PC-3 (cell line): Measurements from ENCODE around the gene BUD13. TPM values are rescaled to one million over a fixed set of nuclear protein-coding genes. Genes with fewer than 3 reads are reported as not detected.
A peak's percentile ranks its signal among the peaks of the same experiment; 100 is the strongest.

Experiments used
- ATAC-seq: fragments of 200-7000 bp; cut with Tn5 transposase; 2 replicates; pipeline ENCODE4 v1.9.1; 2020; ENCODE audit warnings: mild to moderate bottlenecking, moderate library complexity
- BruUV-seq: library from RNA; stranded (reverse); fragments of 400-500 nt; replicated peaks from 2 replicates; lab custom pipeline; 2021; lab: Mats Ljungman, UMichigan
- CTCF ChIA-PET: fragments of 300-600 bp; sonication (Branson Sonifier 250); formaldehyde crosslinking; loops from one replicate; lab custom pipeline; 2022; ENCODE audit warnings: antibody characterized with exemption; lab: Charles Lee
- POLR2A ChIA-PET: fragments of 300-600 bp; sonication (Branson Sonifier 250); formaldehyde crosslinking; loops from one replicate; lab custom pipeline; 2022; ENCODE audit warnings: antibody characterized with exemption; ENCODE audit not compliant: unreplicated experiment; lab: Charles Lee
- DNase-seq: peaks from one replicate; pipeline ENCODE4 v3.0.0-alpha.2; 2015
- H2AFZ ChIP-seq: fragments of 300-600 bp; sonication (generic); 2 replicates; pipeline ENCODE4 v1.6.0; 2016; ENCODE audit warnings: antibody characterized with exemption, low read length
- H3F3A ChIP-seq: fragments of 300-600 bp; sonication (generic); one replicate; pipeline ENCODE4 v1.6.0; 2017; ENCODE audit warnings: antibody characterized with exemption, low read length, control low read depth, mild to moderate bottlenecking; ENCODE audit not compliant: unreplicated experiment
- H3K27ac ChIP-seq: fragments of 300-600 bp; sonication (generic); 2 replicates; pipeline ENCODE4 v1.5.1; 2016; ENCODE audit warnings: mild to moderate bottlenecking, low read length
- H3K27me3 ChIP-seq: fragments of 300-600 bp; sonication (generic); 2 replicates; pipeline ENCODE4 v1.6.1; 2016; ENCODE audit warnings: low read length, mixed read lengths
- H3K36me3 ChIP-seq: fragments of 300-600 bp; sonication (generic); 2 replicates; pipeline ENCODE4 v1.6.1; 2016; ENCODE audit warnings: low read depth, mixed run types, low read length, mixed read lengths
- H3K4me1 ChIP-seq: fragments of 300-600 bp; sonication (generic); 2 replicates; pipeline ENCODE4 v1.5.1; 2016; ENCODE audit warnings: low read length; ENCODE audit not compliant: insufficient read depth
- H3K4me2 ChIP-seq: fragments of 300-600 bp; sonication (generic); 2 replicates; pipeline ENCODE4 v1.6.0; 2016; ENCODE audit warnings: low read length
- H3K4me3 ChIP-seq: fragments of 300-600 bp; sonication (generic); 2 replicates; pipeline ENCODE4 v1.5.1; 2016; ENCODE audit warnings: mild to moderate bottlenecking, low read length, mixed read lengths
- H3K79me2 ChIP-seq: fragments of 300-600 bp; sonication (generic); 2 replicates; pipeline ENCODE4 v1.6.1; 2017; ENCODE audit warnings: low read length, mixed read lengths
- H3K9ac ChIP-seq: fragments of 300-600 bp; sonication (generic); 2 replicates; pipeline ENCODE4 v1.6.0; 2016; ENCODE audit warnings: mild to moderate bottlenecking, low read length
- H3K9me2 ChIP-seq: fragments of 300-600 bp; sonication (generic); replicated peaks from 2 replicates; pipeline ENCODE4 v1.6.1; 2016; ENCODE audit warnings: mixed run types, low read length, mixed read lengths
- H3K9me3 ChIP-seq: fragments of 300-600 bp; sonication (generic); 2 replicates; pipeline ENCODE4 v1.6.1; 2016; ENCODE audit warnings: low read length, mixed read lengths
- H4K20me1 ChIP-seq: fragments of 300-600 bp; sonication (generic); 2 replicates; pipeline ENCODE4 v1.6.1; 2016; ENCODE audit warnings: low read length, mixed read lengths
- CTCF ChIP-seq: fragments of 300-600 bp; sonication (generic); conservative IDR thresholded peaks from 2 replicates; pipeline ENCODE4 v1.5.1; 2017; ENCODE audit warnings: antibody characterized with exemption, low read depth, mild to moderate bottlenecking, low read length
- EZH2 ChIP-seq: fragments of 300-600 bp; sonication (generic); IDR thresholded peaks from one replicate; pipeline ENCODE4 v1.6.1; 2017; ENCODE audit warnings: antibody characterized with exemption, mild to moderate bottlenecking, low read length; ENCODE audit not compliant: unreplicated experiment
- EZH2phosphoT487 ChIP-seq: fragments of 300-600 bp; sonication (generic); IDR thresholded peaks from 2 replicates; pipeline ENCODE4 v1.6.1; 2018; ENCODE audit warnings: mild to moderate bottlenecking, antibody characterized with exemption, low read length, borderline replicate concordance
- intact Hi-C: fragments of 100-400 bp; cut with micrococcal nuclease; formaldehyde crosslinking; loops from 2 replicates; pipeline ENCODE4 v1.9.0; 2023
- total RNA-seq: library from RNA; depleted of rRNA; stranded (reverse); fragments of >200 nt; gene quantifications from 2 replicates; pipeline ENCODE4 v1.2.3, GENCODE V29; 2014

The BUD13 gene
- total RNA-seq, 1 experiment from 2014 or later = 28.9 TPM

DNA sequence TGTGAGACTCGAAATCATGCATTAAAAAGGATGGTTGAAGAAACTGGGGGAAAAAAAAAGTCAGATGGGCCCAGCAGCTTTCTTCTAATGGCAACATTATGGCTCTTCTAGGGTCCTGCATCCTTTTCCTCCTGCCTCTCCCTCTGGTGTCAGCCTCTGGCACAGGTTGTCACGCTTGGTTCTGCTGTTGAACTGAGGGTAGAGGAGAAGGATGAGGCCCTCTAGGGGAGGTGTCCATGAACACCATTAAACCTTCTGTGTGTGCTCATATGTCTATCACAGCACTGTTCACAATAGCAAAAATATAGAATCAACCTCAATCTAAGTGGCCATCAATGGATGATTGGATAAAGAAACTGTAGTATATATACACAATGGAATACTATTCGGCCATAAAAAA, 36.0 kb downstream of the BUD13 start:
- Histone ChIP-seq H3K79me2 (no peaks in the 10 kb centered on the region), H3K4me2 (no peak overlapping the region), H3K4me3 (no peak overlapping the region), H3K9me2 (no peaks in the 10 kb centered on the region), H3K4me1 (no peaks in the 10 kb centered on the region), H3F3A (no peaks in the 10 kb centered on the region), H2AFZ (no peak overlapping the region), H4K20me1 (no peaks in the 10 kb centered on the region), H3K27me3 (no peaks in the 10 kb centered on the region), H3K9me3 (no peaks in the 10 kb centered on the region), H3K36me3 (no peaks in the 10 kb centered on the region), H3K9ac (no peak overlapping the region), H3K27ac (no peak overlapping the region)
- no TSS peak for BruUV-seq
- ATAC-seq (peak; percentile 48; the same call in 1 of the 2 replicates), DNase-seq (peak; percentile 51)
- CTCF ChIA-PET = no interaction called here
- TF ChIP-seq CTCF (peak; percentile 53), EZH2 (no peak), EZH2phosphoT487 (no peak)
- intact Hi-C loops = no loop called here
- POLR2A ChIA-PET = no interaction called here

DNA sequence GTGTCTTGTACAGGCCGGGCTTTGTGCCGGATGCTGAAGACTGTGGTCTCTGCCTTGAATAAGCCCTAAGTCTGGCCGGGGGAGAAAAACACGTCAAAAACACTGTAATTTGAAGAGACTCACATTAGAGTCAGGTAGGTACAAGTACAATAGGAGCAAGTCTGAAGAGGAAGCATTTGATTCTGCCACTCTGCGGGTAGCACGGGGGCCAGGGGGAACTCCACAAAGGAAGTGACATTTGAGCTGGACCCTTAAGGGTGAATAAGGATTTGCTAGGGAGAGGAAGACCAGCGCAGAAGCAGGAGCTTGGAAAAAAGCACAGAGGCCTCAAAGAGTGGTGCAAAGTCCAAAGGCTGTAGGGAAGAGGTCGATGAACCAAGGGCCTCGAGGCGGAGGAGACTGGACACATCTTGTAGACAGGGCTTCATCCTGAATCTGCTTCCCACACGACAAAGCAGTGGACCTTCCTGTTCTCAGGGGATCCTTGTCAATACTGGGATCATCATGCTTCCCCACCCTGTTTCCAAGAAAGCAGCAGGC, 38.7 kb downstream of the BUD13 start:
- Histone ChIP-seq H2AFZ (no peak overlapping the region), H3K36me3 (no peaks in the 10 kb centered on the region), H3K4me3 (no peak overlapping the region), H3K27me3 (no peaks in the 10 kb centered on the region), H3K4me2 (no peak overlapping the region), H3K9ac (no peak overlapping the region), H3K9me3 (no peaks in the 10 kb centered on the region), H3K9me2 (no peaks in the 10 kb centered on the region), H3K27ac (no peak overlapping the region), H3F3A (no peaks in the 10 kb centered on the region), H4K20me1 (no peaks in the 10 kb centered on the region), H3K79me2 (no peaks in the 10 kb centered on the region), H3K4me1 (no peaks in the 10 kb centered on the region)
- intact Hi-C loops = loop anchor here (2.0 kb wide), 2 partner anchors 373 to 493 kb away; no protein-coding TSS in a partner anchor
- no peak for DNase-seq
- ChIA-PET CTCF (no interaction called here), POLR2A (no interaction called here)
- ATAC-seq = no peak
- no TSS peak for BruUV-seq
- TF ChIP-seq EZH2 (no peak), CTCF (no peak), EZH2phosphoT487 (no peak)

GRCh38 chr11:116733043-116733755, 39.6 kb downstream of the BUD13 start:
- Histone ChIP-seq H3K4me2 (no peak overlapping the region), H3K27ac (no peak overlapping the region), H2AFZ (no peak overlapping the region), H3K27me3 (no peaks in the 10 kb centered on the region), H3K4me3 (no peak overlapping the region), H3K4me1 (no peaks in the 10 kb centered on the region), H3K79me2 (no peaks in the 10 kb centered on the region), H3K9me3 (no peaks in the 10 kb centered on the region), H3F3A (no peaks in the 10 kb centered on the region), H3K9me2 (no peaks in the 10 kb centered on the region), H3K9ac (no peak overlapping the region), H3K36me3 (no peaks in the 10 kb centered on the region), H4K20me1 (no peaks in the 10 kb centered on the region)
- ChIA-PET CTCF (interaction anchor here (1.2 to 1.3 kb wide), 2 partner anchors 10 to 103 kb away, joined by 4 to 9 read pairs; no protein-coding TSS in a partner anchor), POLR2A (no interaction called here)
- ATAC-seq (no peak), DNase-seq (no peak)
- intact Hi-C loops = loop anchor here (2.0 kb wide), 2 partner anchors 374 to 494 kb away; no protein-coding TSS in a partner anchor
- no peak for TF ChIP-seq CTCF
- no peak for TF ChIP-seq EZH2phosphoT487
- no peak for TF ChIP-seq EZH2
- BruUV-seq = no TSS peak
